HepG2 (cell line): ENCODE results near the gene TIMM23. TPM values are rescaled to one million over a fixed set of nuclear protein-coding genes. Genes with fewer than 3 reads are reported as not detected.

Experiments
- ARNT2 ChIP-seq: sonication (generic); formaldehyde crosslinking; IDR thresholded peaks from 2 replicates; pipeline ENCODE4 v1.8.0; 2022; ENCODE audit warnings: mild to moderate bottlenecking, low read depth, missing genetic modification reagents, moderate library complexity
- BRCA1 ChIP-seq: sonication (generic); formaldehyde crosslinking; IDR thresholded peaks from 2 replicates; pipeline ENCODE4 v1.4.0; 2020; ENCODE audit warnings: missing genetic modification reagents
- CCAR2 ChIP-seq: fragments of 200-400 bp; formaldehyde crosslinking; optimal IDR thresholded peaks from 2 replicates; pipeline ENCODE3; 2018; ENCODE audit warnings: low read depth, mild to moderate bottlenecking, low read length, moderate library complexity
- FIP1L1 ChIP-seq: fragments of 200-400 bp; formaldehyde crosslinking; IDR thresholded peaks from 2 replicates; pipeline ENCODE4 v1.6.1; 2018; ENCODE audit warnings: low read depth, mild to moderate bottlenecking, low read length, moderate library complexity, borderline replicate concordance; ENCODE audit not compliant: insufficient read depth
- FOXO1 ChIP-seq: sonication (generic); formaldehyde crosslinking; IDR thresholded peaks from 2 replicates; pipeline ENCODE4 v1.4.0; 2020; ENCODE audit warnings: missing genetic modification reagents
- GTF3A ChIP-seq: sonication (generic); formaldehyde crosslinking; conservative IDR thresholded peaks from 2 replicates; pipeline ENCODE4 v1.4.0; 2020; ENCODE audit warnings: mild to moderate bottlenecking, missing genetic modification reagents
- MTF1 ChIP-seq: sonication (generic); formaldehyde crosslinking; IDR thresholded peaks from 2 replicates; pipeline ENCODE4 v1.5.0; 2020; ENCODE audit warnings: missing genetic modification reagents
- NFKB2 ChIP-seq: sonication (generic); formaldehyde crosslinking; IDR thresholded peaks from 2 replicates; pipeline ENCODE4 v1.4.0; 2020; ENCODE audit warnings: missing genetic modification reagents, borderline replicate concordance
- NFRKB ChIP-seq: fragments of 450-650 bp; IDR thresholded peaks from 2 replicates; pipeline ENCODE4 v1.6.1; 2017
- NR2F1 ChIP-seq, 2 experiments: fragments of 450-650 bp in 1 of 2; formaldehyde crosslinking in 1 of 2; IDR thresholded peaks; 2 replicates each; pipeline versions ENCODE4 v1.5.0 to v1.6.1; 2016 to 2020; ENCODE audit warnings: mild to moderate bottlenecking in 1 of 2, missing compliant biosample characterization in 1 of 2, missing genetic modification reagents in 1 of 2, moderate library complexity in 1 of 2
- SETDB1 ChIP-seq: sonication (generic); formaldehyde crosslinking; IDR thresholded peaks from 2 replicates; pipeline ENCODE4 v1.5.1; 2020; ENCODE audit warnings: missing genetic modification reagents, mild to moderate bottlenecking, borderline replicate concordance
- SIX4 ChIP-seq: sonication (generic); formaldehyde crosslinking; IDR thresholded peaks from 2 replicates; pipeline ENCODE4 v1.4.0; 2020; ENCODE audit warnings: missing genetic modification reagents
- SNRNP70 ChIP-seq: fragments of 200-400 bp; formaldehyde crosslinking; IDR thresholded peaks from 2 replicates; pipeline ENCODE4 v1.6.1; 2017; ENCODE audit warnings: mild to moderate bottlenecking, low read depth, low read length, moderate library complexity
- STAG1 ChIP-seq: sonication (generic); formaldehyde crosslinking; IDR thresholded peaks from 2 replicates; pipeline ENCODE4 v1.4.0; 2020; ENCODE audit warnings: missing genetic modification reagents
- U2AF1 ChIP-seq: fragments of 200-400 bp; formaldehyde crosslinking; optimal IDR thresholded peaks from 2 replicates; pipeline ENCODE3; 2017; ENCODE audit warnings: mild to moderate bottlenecking, low read depth, low read length
- YEATS4 ChIP-seq: sonication (generic); formaldehyde crosslinking; IDR thresholded peaks from 2 replicates; pipeline ENCODE4 v1.4.0; 2020; ENCODE audit warnings: missing genetic modification reagents, borderline replicate concordance
- ZFP1 ChIP-seq: IDR thresholded peaks from 2 replicates; pipeline ENCODE4 v1.6.1; 2016
- ZFP41 ChIP-seq: sonication (generic); formaldehyde crosslinking; IDR thresholded peaks from 2 replicates; pipeline ENCODE4 v1.4.0; 2020; ENCODE audit warnings: mild to moderate bottlenecking, missing genetic modification reagents, borderline replicate concordance
- ZMYM3 ChIP-seq: sonication (generic); formaldehyde crosslinking; IDR thresholded peaks from 2 replicates; pipeline ENCODE4 v1.5.1; 2020; ENCODE audit warnings: mild to moderate bottlenecking, missing genetic modification reagents
- ZNF230 ChIP-seq: sonication (generic); formaldehyde crosslinking; IDR thresholded peaks from 2 replicates; pipeline ENCODE4 v1.4.0; 2020; ENCODE audit warnings: mild to moderate bottlenecking, missing genetic modification reagents
- ZNF24 ChIP-seq: fragments of 450-650 bp; IDR thresholded peaks from 2 replicates; pipeline ENCODE4 v1.6.1; 2017; ENCODE audit warnings: antibody characterized with exemption, mild to moderate bottlenecking
- ZNF260 ChIP-seq: sonication (generic); formaldehyde crosslinking; IDR thresholded peaks from 2 replicates; pipeline ENCODE4 v1.4.0; 2020; ENCODE audit warnings: missing genetic modification reagents, low read depth, mild to moderate bottlenecking, borderline replicate concordance
- ZNF30 ChIP-seq: sonication (generic); formaldehyde crosslinking; IDR thresholded peaks from 2 replicates; pipeline ENCODE4 v1.5.0; 2020; ENCODE audit warnings: mild to moderate bottlenecking, missing genetic modification reagents
- ZNF367 ChIP-seq: sonication (generic); formaldehyde crosslinking; IDR thresholded peaks from 2 replicates; pipeline ENCODE4 v1.4.0; 2020; ENCODE audit warnings: missing genetic modification reagents, borderline replicate concordance
- ZNF496 ChIP-seq: sonication (generic); formaldehyde crosslinking; IDR thresholded peaks from 2 replicates; pipeline ENCODE4 v1.8.1; 2023; ENCODE audit warnings: mild to moderate bottlenecking, moderate library complexity, missing genetic modification reagents; ENCODE audit not compliant: insufficient replicate concordance
- ZNF546 ChIP-seq: sonication (generic); formaldehyde crosslinking; conservative IDR thresholded peaks from 2 replicates; pipeline ENCODE4 v1.8.1; 2023; ENCODE audit warnings: mild to moderate bottlenecking, missing genetic modification reagents
- ZNF790 ChIP-seq: sonication (generic); formaldehyde crosslinking; IDR thresholded peaks from 2 replicates; pipeline ENCODE4 v1.8.0; 2022; ENCODE audit warnings: missing genetic modification reagents, mild to moderate bottlenecking, borderline replicate concordance
- polyA plus RNA-seq, 8 experiments: library from polyadenylated mRNA; depleted of rRNA in 3 of 8; stranded (reverse) in 7 of 8; unstranded in 1 of 8; fragments of >200 nt; fragmentation: Illumina TruSeq in 4 of 8; extraction: Trizol in 4 of 8; gene quantifications; 2 replicates each; pipeline versions ENCODE4 v1.2.1 to v1.2.3, GENCODE V29; 2011 to 2016; ENCODE audit warnings: low read depth in 4 of 8, missing spikeins in 1 of 8, mixed read lengths in 1 of 8; ENCODE audit not compliant: insufficient read depth in 1 of 8
- total RNA-seq, 5 experiments: library from RNA; depleted of rRNA; stranded (reverse); fragments of >200 nt; fragmentation: Illumina TruSeq; extraction: Trizol; gene quantifications; 2 replicates each; pipeline ENCODE4 v1.2.3, GENCODE V29; 2016; ENCODE audit warnings: low read depth in 1 of 5
- TF ChIP-seq, protein P1 (sequence below): sonication (generic); formaldehyde crosslinking; IDR thresholded peaks from 2 replicates; pipeline ENCODE4 v1.8.1; 2023; ENCODE audit warnings: mild to moderate bottlenecking, moderate library complexity, missing genetic modification reagents
- TF ChIP-seq, protein P2 (sequence below): conservative IDR thresholded peaks from 2 replicates; pipeline ENCODE4 v1.6.1; 2018; ENCODE audit warnings: missing genetic modification reagents

TIMM23 gene
- total and polyA plus RNA-seq, 2 of the 13 experiments (the other 11 are each of a cell fraction or from before 2014, with no cell fraction given) = 80.2 to 98.6 TPM

DNA sequence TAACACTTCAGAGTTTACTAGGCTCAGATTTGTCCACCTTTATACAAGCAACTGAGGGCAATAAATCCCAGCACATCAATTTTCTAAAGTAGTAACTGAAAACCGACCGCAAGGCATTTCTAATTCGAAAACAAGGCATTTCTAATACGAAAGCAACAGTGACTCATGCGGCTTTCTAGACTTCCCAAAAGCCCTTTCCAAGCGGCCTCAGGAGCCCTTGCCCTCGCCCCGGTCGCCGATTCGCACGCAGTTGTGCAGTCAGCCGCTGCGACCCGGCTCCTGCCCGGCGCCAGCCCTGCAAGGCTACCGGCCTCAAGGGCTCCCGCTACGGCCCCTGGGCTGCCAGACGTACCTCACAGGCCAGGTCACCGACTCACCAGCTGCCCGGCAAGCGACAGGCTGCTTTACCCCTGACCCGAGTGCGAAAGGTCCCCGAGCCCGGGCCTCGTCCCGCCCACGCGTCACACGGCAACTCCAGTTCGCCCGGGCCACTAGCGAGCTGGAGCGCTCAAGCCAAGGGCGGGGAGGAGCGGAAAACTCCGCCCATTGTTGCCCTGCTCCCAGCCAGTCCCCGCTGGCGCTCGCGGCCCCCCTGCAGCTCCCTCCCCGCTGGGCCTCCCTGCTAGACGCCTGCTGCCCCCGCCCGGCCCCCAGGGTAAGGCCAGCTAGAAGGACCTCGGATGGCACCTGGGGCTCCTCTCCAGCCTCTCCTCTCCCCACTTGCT, 50.9 kb downstream of the TIMM23 start (continued):
- no peak for TF ChIP-seq FIP1L1
- peak; percentile 93; the same call in 1 of the 2 replicates for TF ChIP-seq NFKB2 (CRISPR knock-in tag)
- TF ChIP-seq YEATS4 = peak; percentile 70
- TF ChIP-seq SETDB1 (CRISPR knock-in tag) = no peak
- no peak; the same call in 1 of the 2 replicates for TF ChIP-seq SIX4 (CRISPR knock-in tag)
- TF ChIP-seq CCAR2 = no peak
- peak; percentile 77 for TF ChIP-seq FOXO1 (CRISPR knock-in tag)
- no peak for TF ChIP-seq U2AF1
- peak; percentile 71 to 73 for TF ChIP-seq NR2F1 (CRISPR knock-in tag; IDR thresholded peaks at IDR 0.05)
- peak; percentile 73; the same call in 1 of the 2 replicates for TF ChIP-seq BRCA1
- TF ChIP-seq ZNF230 (CRISPR knock-in tag) = 0 out of 2 replicates have a peak, but pooled peaks have one; percentile 28
- TF ChIP-seq STAG1 (CRISPR knock-in tag) = peak; percentile 44
- no peak for TF ChIP-seq SNRNP70
- TF ChIP-seq ZNF260 (CRISPR knock-in tag) = no peak
- no peak for TF ChIP-seq ZNF790 (CRISPR knock-in tag)
- peak; percentile 75; the same call in 1 of the 2 replicates for TF ChIP-seq MTF1 (CRISPR knock-in tag)
- no peak for TF ChIP-seq ZNF24
- no peak for TF ChIP-seq ZNF546 (CRISPR knock-in tag)
- no peak for TF ChIP-seq GTF3A (CRISPR knock-in tag)
- TF ChIP-seq ZNF30 = no peak
- peak; percentile 60; the same call in 1 of the 2 replicates for TF ChIP-seq ZFP41
- TF ChIP-seq ZNF367 (CRISPR knock-in tag) = peak; percentile 83; the same call in 1 of the 2 replicates
- no peak for TF ChIP-seq ZNF496 (CRISPR knock-in tag)
- 0 out of 2 replicates have a peak, but pooled peaks have one; percentile 40 for TF ChIP-seq ZFP1 (CRISPR knock-in tag)
- TF ChIP-seq, protein P1, sequence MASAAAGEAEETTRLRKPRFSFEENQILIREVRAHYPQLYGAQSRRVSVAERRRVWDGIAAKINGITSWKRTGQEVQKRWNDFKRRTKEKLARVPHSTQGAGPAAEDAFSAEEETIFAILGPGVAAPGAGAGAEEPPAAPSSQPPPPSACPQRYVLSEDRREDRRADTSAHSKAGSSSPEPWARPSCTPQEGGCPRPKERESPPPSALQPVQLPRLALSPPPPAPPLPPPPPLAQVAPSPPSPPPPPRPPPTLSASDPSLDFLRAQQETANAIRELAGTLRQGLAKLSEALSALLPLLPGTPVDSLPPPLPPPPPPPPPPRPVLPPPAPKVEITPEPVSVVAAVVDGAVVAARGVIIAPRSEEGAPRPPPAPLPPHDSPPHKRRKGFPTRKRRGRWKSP (CRISPR knock-in tag) = peak; percentile 65; the same call in 1 of the 2 replicates
- TF ChIP-seq, protein P2, sequence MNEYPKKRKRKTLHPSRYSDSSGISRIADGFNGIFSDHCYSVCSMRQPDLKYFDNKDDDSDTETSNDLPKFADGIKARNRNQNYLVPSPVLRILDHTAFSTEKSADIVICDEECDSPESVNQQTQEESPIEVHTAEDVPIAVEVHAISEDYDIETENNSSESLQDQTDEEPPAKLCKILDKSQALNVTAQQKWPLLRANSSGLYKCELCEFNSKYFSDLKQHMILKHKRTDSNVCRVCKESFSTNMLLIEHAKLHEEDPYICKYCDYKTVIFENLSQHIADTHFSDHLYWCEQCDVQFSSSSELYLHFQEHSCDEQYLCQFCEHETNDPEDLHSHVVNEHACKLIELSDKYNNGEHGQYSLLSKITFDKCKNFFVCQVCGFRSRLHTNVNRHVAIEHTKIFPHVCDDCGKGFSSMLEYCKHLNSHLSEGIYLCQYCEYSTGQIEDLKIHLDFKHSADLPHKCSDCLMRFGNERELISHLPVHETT (CRISPR knock-in tag) = 0 out of 2 replicates have a peak, but pooled peaks have one; percentile 37
- TF ChIP-seq NFRKB = no peak
- peak; percentile 95 for TF ChIP-seq ARNT2 (CRISPR knock-in tag)
- peak; percentile 84 for TF ChIP-seq ZMYM3
